Caco-2 (cell line): ENCODE results near the gene SKP1. TPM values are rescaled to one million over a fixed set of nuclear protein-coding genes. Genes with fewer than 3 reads are reported as not detected.

Experiments
- BruUV-seq: library from RNA; stranded (reverse); fragments of 400-500 nt; replicated peaks from 2 replicates; lab custom pipeline; 2021; lab: Mats Ljungman, UMichigan
- CTCF ChIA-PET: fragments of 300-600 bp; sonication (Branson Sonifier 250); formaldehyde crosslinking; loops from one replicate; lab custom pipeline; 2022; ENCODE audit warnings: antibody characterized with exemption; lab: Charles Lee
- POLR2A ChIA-PET: fragments of 300-600 bp; sonication (Branson Sonifier 250); formaldehyde crosslinking; loops from one replicate; lab custom pipeline; 2022; ENCODE audit warnings: antibody characterized with exemption; lab: Charles Lee
- DNase-seq, 2 experiments: peaks; one replicate each; pipeline versions ENCODE4 v3.0.0 to v3.0.0-alpha.2; 2020 to 2022
- H3K27me3 ChIP-seq: replicated peaks from 2 replicates; pipeline ENCODE4 v1.6.0; 2011; ENCODE audit warnings: low read length; ENCODE audit not compliant: control insufficient read depth, insufficient read depth
- H3K36me3 ChIP-seq: 2 replicates; pipeline ENCODE4 v1.5.1; 2011; ENCODE audit warnings: low read length; ENCODE audit not compliant: control insufficient read depth, insufficient read depth
- H3K4me1 ChIP-seq: fragments of 250-450 bp; sonication (Bioruptor Pico); 2 replicates; pipeline ENCODE4 v1.5.1; 2020; ENCODE audit warnings: mild to moderate bottlenecking
- H3K4me3 ChIP-seq: 2 replicates; pipeline ENCODE4 v1.5.1; 2011; ENCODE audit warnings: low read depth, mild to moderate bottlenecking, control low read depth, low read length
- H3K9me3 ChIP-seq: fragments of 250-450 bp; sonication (Bioruptor Pico); 2 replicates; pipeline ENCODE4 v1.5.1; 2020; ENCODE audit warnings: mild to moderate bottlenecking, moderate library complexity
- H3K27ac Mint-ChIP-seq: one replicate; pipeline ENCODE4 v1.8.0; 2022; ENCODE audit warnings: mixed read lengths; ENCODE audit not compliant: unreplicated experiment
- H3K27me3 Mint-ChIP-seq: one replicate; pipeline ENCODE4 v1.8.0; 2022; ENCODE audit warnings: mixed read lengths; ENCODE audit not compliant: insufficient read depth, unreplicated experiment
- H3K36me3 Mint-ChIP-seq: one replicate; pipeline ENCODE4 v1.8.0; 2022; ENCODE audit warnings: mild to moderate bottlenecking, mixed read lengths; ENCODE audit not compliant: insufficient read depth, unreplicated experiment
- H3K4me1 Mint-ChIP-seq: one replicate; pipeline ENCODE4 v1.8.0; 2022; ENCODE audit warnings: low read depth, mixed read lengths; ENCODE audit not compliant: unreplicated experiment
- H3K4me3 Mint-ChIP-seq: one replicate; pipeline ENCODE4 v1.8.0; 2022; ENCODE audit warnings: mild to moderate bottlenecking, moderate library complexity, mixed read lengths; ENCODE audit not compliant: unreplicated experiment
- H3K9me3 Mint-ChIP-seq: one replicate; pipeline ENCODE4 v1.8.0; 2022; ENCODE audit warnings: mixed read lengths; ENCODE audit not compliant: unreplicated experiment
- intact Hi-C: fragments of 100-400 bp; cut with micrococcal nuclease; formaldehyde crosslinking; loops from one replicate; pipeline ENCODE4 v1.10.0; 2022; ENCODE audit not compliant: unreplicated experiment
- total RNA-seq: library from RNA; stranded (reverse); gene quantifications from 2 replicates; pipeline ENCODE4 v1.2.3, GENCODE V29; 2022
- TF ChIP-seq, protein P1 (sequence below), 2 experiments: fragments of 200-600 bp in 1 of 2; IDR thresholded peaks; 1 replicate in 1 of 2; 2 replicates in 1 of 2; pipeline versions ENCODE4 v1.5.1 to v1.8.0; 2011 to 2022; ENCODE audit warnings: antibody characterized with exemption in 1 of 2, control low read depth in 1 of 2, inconsistent platforms in 1 of 2, low read depth in 1 of 2, low read length in 1 of 2, mild to moderate bottlenecking in 1 of 2, moderate library complexity in 1 of 2; ENCODE audit not compliant: insufficient read depth in 1 of 2, severe bottlenecking in 1 of 2, unreplicated experiment in 1 of 2

SKP1 gene
- total RNA-seq, 1 experiment from 2014 or later, result 365 TPM

DNA sequence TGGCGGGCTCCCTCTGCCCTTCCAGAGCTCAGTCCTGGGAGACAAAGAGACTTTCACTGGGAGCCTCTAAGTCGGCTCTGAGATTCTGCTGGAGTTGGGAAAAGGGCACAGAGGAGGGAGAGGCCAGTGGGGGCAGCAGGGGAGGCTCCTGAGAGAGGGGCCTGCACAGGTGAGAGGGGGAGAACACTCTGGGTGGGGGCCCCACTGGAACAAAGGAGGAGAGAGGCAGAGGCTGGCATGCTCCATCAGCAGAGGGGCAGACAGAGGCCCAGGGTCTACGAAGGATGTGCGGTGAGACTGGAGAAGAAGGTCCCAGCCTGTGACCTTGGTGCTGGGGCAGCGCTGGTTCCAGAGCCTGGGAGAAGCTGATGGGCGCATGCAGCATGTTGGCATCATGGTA is 53.4 kb downstream of the SKP1 start:
- no peaks in the 10 kb centered on the region for H3K27me3 ChIP-seq
- Mint-ChIP-seq H3K27me3 (no peaks in the 10 kb centered on the region), H3K27ac (no peak overlapping the region), H3K4me1 (no peaks in the 10 kb centered on the region), H3K36me3 (peaks cover 5% of the 10 kb centered on the region), H3K9me3 (no peaks in the 10 kb centered on the region), H3K4me3 (no peak overlapping the region)
- CTCF ChIA-PET, result no interaction called here
- POLR2A ChIA-PET, result no interaction called here
- DNase-seq, result no peak
- no peaks in the 10 kb centered on the region for H3K4me1 ChIP-seq
- no peaks in the 10 kb centered on the region for H3K36me3 ChIP-seq
- TF ChIP-seq, protein P1, sequence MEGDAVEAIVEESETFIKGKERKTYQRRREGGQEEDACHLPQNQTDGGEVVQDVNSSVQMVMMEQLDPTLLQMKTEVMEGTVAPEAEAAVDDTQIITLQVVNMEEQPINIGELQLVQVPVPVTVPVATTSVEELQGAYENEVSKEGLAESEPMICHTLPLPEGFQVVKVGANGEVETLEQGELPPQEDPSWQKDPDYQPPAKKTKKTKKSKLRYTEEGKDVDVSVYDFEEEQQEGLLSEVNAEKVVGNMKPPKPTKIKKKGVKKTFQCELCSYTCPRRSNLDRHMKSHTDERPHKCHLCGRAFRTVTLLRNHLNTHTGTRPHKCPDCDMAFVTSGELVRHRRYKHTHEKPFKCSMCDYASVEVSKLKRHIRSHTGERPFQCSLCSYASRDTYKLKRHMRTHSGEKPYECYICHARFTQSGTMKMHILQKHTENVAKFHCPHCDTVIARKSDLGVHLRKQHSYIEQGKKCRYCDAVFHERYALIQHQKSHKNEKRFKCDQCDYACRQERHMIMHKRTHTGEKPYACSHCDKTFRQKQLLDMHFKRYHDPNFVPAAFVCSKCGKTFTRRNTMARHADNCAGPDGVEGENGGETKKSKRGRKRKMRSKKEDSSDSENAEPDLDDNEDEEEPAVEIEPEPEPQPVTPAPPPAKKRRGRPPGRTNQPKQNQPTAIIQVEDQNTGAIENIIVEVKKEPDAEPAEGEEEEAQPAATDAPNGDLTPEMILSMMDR (IDR thresholded peaks at IDR 0.05; ENCODE audit: insufficient read depth in 1 of 2, low read depth in 1 of 2, low read length in 1 of 2, severe bottlenecking in 1 of 2, unreplicated experiment in 1 of 2), result no peak
- intact Hi-C loops, result no loop called here
- no TSS peak for BruUV-seq
- H3K4me3 ChIP-seq, result no peak overlapping the region
- no peaks in the 10 kb centered on the region for H3K9me3 ChIP-seq

DNA sequence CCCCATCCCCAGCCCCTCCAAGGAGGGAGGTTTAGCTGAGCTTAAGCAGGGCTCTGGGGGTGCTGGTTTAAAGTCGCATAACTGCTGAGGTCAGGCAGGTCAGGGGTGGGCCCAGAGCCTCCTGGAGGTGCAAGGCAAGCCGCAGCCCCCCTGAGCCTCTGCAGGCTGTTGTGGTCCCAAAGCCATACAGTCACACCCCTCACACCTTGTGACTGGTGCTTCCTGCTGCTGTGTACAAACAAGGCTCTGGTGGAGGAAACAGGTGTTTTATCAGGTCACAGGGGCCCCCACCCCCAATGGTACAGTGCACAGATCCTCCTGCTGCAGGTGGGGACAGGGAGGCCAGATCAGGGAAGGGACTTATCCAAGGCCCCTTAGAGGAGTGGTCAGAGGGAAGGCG is 54.2 kb downstream of the SKP1 start:
- H3K27me3 Mint-ChIP-seq, result no peaks in the 10 kb centered on the region
- no TSS peak for BruUV-seq
- CTCF ChIA-PET, result no interaction called here

DNA sequence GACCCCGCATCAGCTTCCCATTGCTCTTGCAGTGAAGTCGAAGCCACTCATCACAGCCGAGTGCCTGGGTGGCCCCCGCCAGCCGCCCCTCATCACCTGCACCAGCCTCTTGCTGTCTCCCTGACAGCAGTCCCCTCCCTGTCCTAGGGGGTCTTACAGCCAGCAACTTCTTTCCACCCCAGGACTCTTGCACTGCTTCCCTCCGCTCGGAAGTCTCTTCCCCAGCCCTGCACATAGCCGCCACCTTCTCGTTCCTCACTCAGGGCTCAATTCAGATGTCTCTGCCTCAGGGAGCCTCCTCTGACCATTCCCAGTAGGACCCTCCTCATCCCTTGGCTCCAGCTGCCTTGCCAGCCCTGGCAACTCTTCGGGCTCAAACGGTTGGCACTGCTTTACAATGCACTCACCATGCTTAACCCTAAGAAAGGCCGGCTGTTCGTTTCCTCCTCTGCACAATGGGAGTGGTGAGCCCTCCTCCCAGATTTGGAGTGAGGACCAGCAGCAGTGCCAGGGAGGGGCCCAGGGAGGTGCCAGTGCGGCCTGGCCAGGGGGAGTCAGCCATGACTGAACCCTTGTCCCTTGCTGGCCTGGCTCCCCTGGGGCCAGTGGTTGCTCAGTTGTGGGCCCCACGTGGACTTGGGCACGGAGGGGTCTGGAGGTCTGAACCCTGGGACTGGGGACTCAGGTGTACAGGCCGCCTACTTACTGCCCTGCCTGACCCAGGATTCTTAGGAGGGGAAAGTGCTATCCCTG is 56.2 kb downstream of the SKP1 start:
- no peaks in the 10 kb centered on the region; the same call in 1 of the 2 replicates for H3K36me3 ChIP-seq
- H3K27me3 Mint-ChIP-seq, result no peaks in the 10 kb centered on the region
- no peaks in the 10 kb centered on the region for H3K9me3 ChIP-seq
- no peaks in the 10 kb centered on the region for H3K27me3 ChIP-seq
- no peak for DNase-seq
- BruUV-seq, result no TSS peak
- peaks cover 6% of the 10 kb centered on the region for H3K4me1 Mint-ChIP-seq
- TF ChIP-seq, protein P1 (IDR thresholded peaks at IDR 0.05; ENCODE audit: insufficient read depth in 1 of 2, low read depth in 1 of 2, low read length in 1 of 2, severe bottlenecking in 1 of 2, unreplicated experiment in 1 of 2), result no peak
- ChIA-PET POLR2A (no interaction called here), CTCF (no interaction called here)
- H3K4me3 Mint-ChIP-seq, result no peak overlapping the region
- intact Hi-C loops, result no loop called here
- peaks cover 7% of the 10 kb centered on the region for H3K36me3 Mint-ChIP-seq
- H3K27ac Mint-ChIP-seq, result no peak overlapping the region
- no peak overlapping the region for H3K4me3 ChIP-seq
- H3K4me1 ChIP-seq, result peaks cover 7% of the 10 kb centered on the region
- H3K9me3 Mint-ChIP-seq, result no peaks in the 10 kb centered on the region

More for the DNA sequence above, 54.2 kb downstream of the SKP1 start:
- Histone ChIP-seq H3K4me1 (no peaks in the 10 kb centered on the region), H3K27me3 (no peaks in the 10 kb centered on the region), H3K9me3 (no peaks in the 10 kb centered on the region), H3K36me3 (no peaks in the 10 kb centered on the region), H3K4me3 (no peak overlapping the region)
- intact Hi-C loops, result no loop called here
- DNase-seq, result no peak
- no peak overlapping the region for H3K27ac Mint-ChIP-seq
- POLR2A ChIA-PET, result no interaction called here
- H3K4me3 Mint-ChIP-seq, result no peak overlapping the region
- no peaks in the 10 kb centered on the region for H3K4me1 Mint-ChIP-seq
- H3K9me3 Mint-ChIP-seq, result no peaks in the 10 kb centered on the region
- TF ChIP-seq, protein P1 (IDR thresholded peaks at IDR 0.05; ENCODE audit: insufficient read depth in 1 of 2, low read depth in 1 of 2, low read length in 1 of 2, severe bottlenecking in 1 of 2, unreplicated experiment in 1 of 2), result no peak
- peaks cover 5% of the 10 kb centered on the region for H3K36me3 Mint-ChIP-seq
